Mucosa of rectum (tissue), 2 donors: ENCODE results near the gene EDN2.

Experiments used
- H3K27ac ChIP-seq, 2 donors: one replicate each; pipeline ENCODE4 v1.7.0; 2013; ENCODE audit warnings: inconsistent platforms in 2 of 2, low read depth in 2 of 2, low read length in 2 of 2
- H3K27me3 ChIP-seq, 2 donors: one replicate each; pipeline ENCODE4 v1.7.0; 2013; ENCODE audit warnings: low read length in 2 of 2; ENCODE audit not compliant: control insufficient read depth in 2 of 2, insufficient read depth in 2 of 2
- H3K36me3 ChIP-seq, 2 donors: one replicate each; pipeline ENCODE4 v1.7.0; 2013; ENCODE audit warnings: low read length in 2 of 2; ENCODE audit not compliant: control insufficient read depth in 2 of 2, insufficient read depth in 2 of 2
- H3K4me1 ChIP-seq, 2 donors: one replicate each; pipeline ENCODE4 v1.7.0; 2013; ENCODE audit warnings: low read length in 2 of 2, mild to moderate bottlenecking in 1 of 2; ENCODE audit not compliant: control insufficient read depth in 2 of 2, insufficient read depth in 2 of 2
- H3K4me3 ChIP-seq, 2 donors: one replicate each; pipeline ENCODE4 v1.7.0; 2013; ENCODE audit warnings: low read length in 2 of 2
- H3K9ac ChIP-seq, 2 donors: one replicate each; pipeline ENCODE4 v1.7.0; 2013; ENCODE audit warnings: low read length in 2 of 2, low read depth in 1 of 2, mild to moderate bottlenecking in 1 of 2
- H3K9me3 ChIP-seq, 2 donors: one replicate each; pipeline ENCODE4 v1.7.0; 2013; ENCODE audit warnings: low read length in 2 of 2; ENCODE audit not compliant: control insufficient read depth in 2 of 2
- donor health status: healthy.
- donor health status: Normal muscosa, but diverticular disease.

Gene EDN2

GRCh38 chr1:41483001-41483850, 1.3 kb downstream of the EDN2 start:
- H3K9me3 ChIP-seq: no peaks in the 10 kb centered on the region
- no peaks in the 10 kb centered on the region for H3K27me3 ChIP-seq
- peak overlapping the region in 1 of 2 donors; percentile 54 for H3K9ac ChIP-seq
- H3K36me3 ChIP-seq: no peaks in the 10 kb centered on the region
- H3K27ac ChIP-seq: peak overlapping the region in 1 of 2 donors; percentile 27
- peaks cover 32 to 46% of the 10 kb centered on the region in 2 donors for H3K4me1 ChIP-seq
- peak overlapping the region; percentile 10 to 41 for H3K4me3 ChIP-seq

GRCh38 chr1:41482001-41482765, 2.3 kb downstream of the EDN2 start:
- Histone ChIP-seq H3K27me3 (no peaks in the 10 kb centered on the region), H3K9me3 (no peaks in the 10 kb centered on the region), H3K27ac (peak overlapping the region in 1 of 2 donors; percentile 27), H3K4me1 (peaks cover 34 to 45% of the 10 kb centered on the region in 2 donors), H3K4me3 (peak overlapping the region in 1 of 2 donors; percentile 26), H3K36me3 (no peaks in the 10 kb centered on the region), H3K9ac (peak overlapping the region in 1 of 2 donors; percentile 54)

DNA sequence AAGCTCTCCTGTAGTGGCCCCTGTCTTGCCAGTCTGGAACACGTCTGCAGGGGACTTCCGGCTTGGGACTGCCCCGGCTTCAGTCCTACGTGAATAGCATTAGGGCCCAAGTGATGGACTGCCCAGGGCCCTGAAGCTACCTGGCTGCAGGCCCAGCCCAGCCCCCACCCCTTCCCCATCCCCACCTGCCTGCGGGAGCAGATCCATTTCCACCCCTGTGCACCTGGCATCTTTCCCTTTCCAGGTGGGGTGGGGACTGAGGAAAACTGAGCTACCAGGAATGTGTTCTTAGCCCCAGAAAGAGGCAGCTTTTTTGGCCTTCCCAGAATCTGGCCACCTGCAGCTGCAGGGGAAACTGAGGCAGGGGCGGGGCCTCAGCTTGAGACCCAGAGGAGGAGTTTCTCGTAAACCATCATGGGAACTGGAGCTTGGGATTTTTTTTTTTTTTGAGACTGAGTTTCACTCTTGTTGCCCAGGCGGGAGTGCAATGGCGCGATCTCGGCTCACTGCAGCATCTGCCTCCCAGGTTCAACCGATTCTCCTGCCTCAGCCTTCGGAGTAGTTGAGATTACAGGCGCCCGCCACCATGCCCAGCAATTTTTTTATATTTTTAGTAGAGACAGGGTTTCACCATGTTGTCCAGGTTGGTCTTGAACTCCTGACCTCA, 3.2 kb downstream of the EDN2 start:
- no peak overlapping the region for H3K27ac ChIP-seq
- no peak overlapping the region for H3K9ac ChIP-seq
- H3K4me1 ChIP-seq: peaks cover 42 to 48% of the 10 kb centered on the region in 2 donors
- no peaks in the 10 kb centered on the region for H3K36me3 ChIP-seq
- H3K27me3 ChIP-seq: no peaks in the 10 kb centered on the region
- no peaks in the 10 kb centered on the region for H3K9me3 ChIP-seq
- H3K4me3 ChIP-seq: no peak overlapping the region

DNA sequence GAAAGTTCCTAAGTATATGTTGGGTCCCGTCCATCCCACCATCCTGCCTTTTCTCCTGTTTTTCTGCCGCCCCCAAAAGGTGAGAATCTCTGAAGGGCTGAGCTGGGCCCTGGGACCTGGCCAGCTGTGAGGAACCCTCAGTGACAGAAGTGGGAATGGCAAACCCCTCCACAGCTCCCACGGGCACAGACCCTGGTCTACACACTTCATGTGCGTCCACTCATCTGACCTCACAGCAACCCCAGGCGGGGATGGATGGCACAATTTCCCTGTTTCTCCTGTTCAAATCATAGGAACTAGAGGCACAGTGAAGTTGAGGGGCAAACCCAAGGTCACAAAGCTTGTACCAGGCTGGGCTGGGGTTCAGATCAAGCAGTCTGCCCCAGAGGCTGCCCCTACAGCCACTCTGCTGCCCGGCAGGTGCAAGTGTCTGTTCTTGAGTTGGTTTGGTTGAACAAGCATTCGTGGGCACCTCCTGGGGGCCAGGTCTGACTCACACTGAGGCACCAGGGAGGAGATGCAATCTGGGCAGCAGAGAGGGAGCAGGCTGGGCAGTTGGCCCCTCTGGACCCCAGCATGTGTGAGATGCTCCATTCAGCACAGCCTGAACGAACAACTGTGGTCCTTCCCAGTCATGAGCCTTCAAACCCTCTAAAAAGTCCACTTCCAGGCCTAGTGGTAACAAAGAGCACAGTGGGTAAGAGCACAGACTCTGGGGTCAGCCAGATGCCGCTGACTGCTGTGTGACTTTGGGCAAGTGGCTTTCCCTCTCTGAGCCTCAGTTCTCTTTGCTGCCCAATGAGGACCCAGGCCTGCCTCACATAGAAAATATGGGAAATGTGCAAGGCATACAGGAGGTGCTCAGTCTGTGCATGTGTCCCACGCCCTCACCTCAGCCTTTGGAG, 4.0 kb downstream of the EDN2 start:
- H3K4me1 ChIP-seq: peaks cover 43 to 48% of the 10 kb centered on the region in 2 donors
- H3K27ac ChIP-seq: no peak overlapping the region
- no peak overlapping the region for H3K4me3 ChIP-seq
- H3K9ac ChIP-seq: no peak overlapping the region
- H3K27me3 ChIP-seq: no peaks in the 10 kb centered on the region
- H3K36me3 ChIP-seq: no peaks in the 10 kb centered on the region
- H3K9me3 ChIP-seq: no peaks in the 10 kb centered on the region

DNA sequence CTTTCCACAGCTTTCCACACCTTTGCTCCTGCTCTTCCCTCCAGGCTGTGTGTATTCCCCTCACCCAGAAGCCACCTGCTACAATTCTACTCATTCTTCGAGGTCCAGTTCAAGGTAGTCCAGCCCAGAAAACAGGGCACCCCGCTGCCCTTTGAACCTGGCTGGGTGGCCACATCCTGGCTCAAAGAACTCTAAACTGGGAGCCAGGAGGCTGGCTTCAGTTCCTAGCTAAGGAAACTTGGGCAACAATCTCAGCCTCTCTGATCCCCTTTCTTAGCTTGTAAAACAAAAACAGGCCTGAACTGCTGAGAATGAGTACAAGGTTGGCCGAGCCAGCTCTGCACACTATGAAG, 4.7 kb downstream of the EDN2 start:
- H3K36me3 ChIP-seq: no peaks in the 10 kb centered on the region
- H3K27me3 ChIP-seq: no peaks in the 10 kb centered on the region
- no peak overlapping the region for H3K9ac ChIP-seq
- no peak overlapping the region for H3K4me3 ChIP-seq
- H3K4me1 ChIP-seq: peaks cover 44% of the 10 kb centered on the region in 2 donors
- H3K27ac ChIP-seq: no peak overlapping the region
- H3K9me3 ChIP-seq: no peaks in the 10 kb centered on the region

GRCh38 chr1:41479000-41479807, 5.3 kb downstream of the EDN2 start:
- Histone ChIP-seq H3K9me3 (no peaks in the 10 kb centered on the region), H3K27me3 (no peaks in the 10 kb centered on the region), H3K4me3 (no peak overlapping the region), H3K27ac (no peak overlapping the region), H3K36me3 (no peaks in the 10 kb centered on the region), H3K4me1 (peaks cover 39 to 46% of the 10 kb centered on the region in 2 donors), H3K9ac (no peak overlapping the region)

DNA sequence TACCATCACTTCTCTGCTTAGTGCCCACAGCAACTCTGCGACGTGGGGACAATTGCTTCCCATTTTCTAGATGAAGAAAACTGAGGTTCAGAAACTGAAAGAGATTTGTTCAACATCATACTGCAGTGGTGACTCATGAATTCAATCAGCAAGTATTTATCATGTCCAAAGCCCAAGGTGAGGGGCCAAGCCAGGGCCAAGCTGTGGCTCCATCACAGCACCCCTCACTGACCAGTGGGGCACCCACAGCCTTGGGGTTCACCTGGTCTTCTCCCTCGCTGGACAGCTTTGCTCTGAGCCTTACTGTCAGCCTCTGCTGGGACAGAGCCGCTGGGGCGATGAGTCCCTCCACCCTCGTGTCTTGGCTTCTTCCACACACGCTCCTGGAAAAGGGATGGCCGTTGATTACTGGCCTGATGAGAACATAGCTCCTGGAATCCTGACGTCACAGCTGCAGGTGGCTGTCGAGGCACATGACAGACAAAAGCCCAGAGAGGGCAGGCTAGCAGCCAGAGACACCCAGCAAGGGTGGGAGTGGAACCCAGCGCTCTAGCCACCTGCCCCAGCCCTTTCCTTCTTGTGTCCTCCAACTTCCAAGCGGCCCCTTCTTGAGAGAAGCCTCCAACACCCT, 6.2 kb downstream of the EDN2 start:
- no peak overlapping the region for H3K27ac ChIP-seq
- no peaks in the 10 kb centered on the region for H3K9me3 ChIP-seq
- no peak overlapping the region for H3K4me3 ChIP-seq
- peaks cover 31 to 38% of the 10 kb centered on the region in 2 donors for H3K4me1 ChIP-seq
- H3K36me3 ChIP-seq: no peaks in the 10 kb centered on the region
- H3K27me3 ChIP-seq: no peaks in the 10 kb centered on the region
- no peak overlapping the region for H3K9ac ChIP-seq

DNA sequence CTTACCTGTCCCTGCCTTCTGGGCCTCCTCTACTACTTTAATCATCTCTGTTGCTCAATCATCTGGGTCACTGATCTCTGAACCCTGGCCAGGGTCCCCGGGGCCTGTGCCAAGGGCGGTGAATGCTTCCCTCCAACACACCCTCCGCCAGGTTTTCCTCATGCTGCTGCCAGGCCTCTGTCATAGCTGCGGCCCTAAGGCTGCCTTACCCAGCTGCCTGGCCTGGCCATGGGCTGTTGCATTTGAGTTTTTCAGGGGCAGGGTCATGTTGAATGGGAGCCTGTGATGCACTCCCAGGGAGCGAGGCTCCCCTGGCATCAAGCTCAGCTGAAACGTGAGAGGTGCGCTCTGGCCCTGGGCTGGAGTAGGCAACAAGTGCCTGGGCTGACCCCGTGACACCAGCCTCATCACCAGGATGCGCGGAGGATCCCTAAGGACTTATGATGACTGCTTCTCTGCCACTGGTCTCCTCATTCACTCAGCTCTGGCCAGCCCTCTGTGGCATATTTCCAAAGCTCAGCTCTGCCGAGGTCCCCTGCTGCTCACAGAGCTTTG, 7.6 kb downstream of the EDN2 start:
- no peak overlapping the region for H3K4me3 ChIP-seq
- no peaks in the 10 kb centered on the region for H3K36me3 ChIP-seq
- no peaks in the 10 kb centered on the region for H3K9me3 ChIP-seq
- H3K27ac ChIP-seq: peak overlapping the region; percentile 68 to 75
- H3K4me1 ChIP-seq: peaks cover 17 to 26% of the 10 kb centered on the region in 2 donors
- no peaks in the 10 kb centered on the region for H3K27me3 ChIP-seq
- H3K9ac ChIP-seq: peak overlapping the region in 1 of 2 donors; percentile 53
